Breast epithelium (tissue), 3 donors: ENCODE data around the gene FBXO24.

Experiments
- POLR2A ChIP-seq: fragments of 450-650 bp; IDR thresholded peaks from one replicate; pipeline ENCODE4 v1.6.1; 2016; ENCODE audit warnings: antibody characterized with exemption, mild to moderate bottlenecking, moderate library complexity
- POLR2AphosphoS5 ChIP-seq, 3 donors: sonication (generic); formaldehyde crosslinking; IDR thresholded peaks; one replicate each; pipeline ENCODE4 v1.6.1; 2017; ENCODE audit warnings: antibody characterized with exemption in 3 of 3
- TF ChIP-seq, protein P1 (sequence below), 3 donors: fragments of 450-650 bp; IDR thresholded peaks; one replicate each; pipeline ENCODE4 v1.5.1; 2016 to 2017; ENCODE audit warnings: antibody characterized with exemption in 3 of 3, mild to moderate bottlenecking in 3 of 3, moderate library complexity in 3 of 3

DNA sequence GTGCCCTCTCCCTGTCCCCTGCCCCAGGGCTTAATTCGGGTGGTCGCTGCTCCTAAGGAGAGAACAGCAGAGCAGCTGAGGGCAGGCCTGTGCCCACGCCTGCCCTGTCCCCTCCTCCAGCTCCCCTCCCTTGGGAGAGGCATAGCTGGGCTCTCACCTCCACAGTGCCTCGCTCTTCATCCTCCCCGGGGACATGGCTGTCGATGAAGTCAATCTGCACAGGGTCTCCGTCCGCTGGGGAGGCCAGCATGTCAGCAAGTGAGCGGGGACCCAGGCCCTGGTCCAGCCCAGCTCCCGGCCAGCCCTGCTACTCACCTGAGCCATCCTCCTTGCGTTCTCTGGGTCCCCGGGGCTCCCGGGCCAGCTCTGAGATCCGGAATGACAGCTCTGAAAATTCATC, 8.6 kb upstream of the FBXO24 start:
- TF ChIP-seq POLR2AphosphoS5 (IDR thresholded peaks at IDR 0.05) = no peak
- TF ChIP-seq, protein P1, sequence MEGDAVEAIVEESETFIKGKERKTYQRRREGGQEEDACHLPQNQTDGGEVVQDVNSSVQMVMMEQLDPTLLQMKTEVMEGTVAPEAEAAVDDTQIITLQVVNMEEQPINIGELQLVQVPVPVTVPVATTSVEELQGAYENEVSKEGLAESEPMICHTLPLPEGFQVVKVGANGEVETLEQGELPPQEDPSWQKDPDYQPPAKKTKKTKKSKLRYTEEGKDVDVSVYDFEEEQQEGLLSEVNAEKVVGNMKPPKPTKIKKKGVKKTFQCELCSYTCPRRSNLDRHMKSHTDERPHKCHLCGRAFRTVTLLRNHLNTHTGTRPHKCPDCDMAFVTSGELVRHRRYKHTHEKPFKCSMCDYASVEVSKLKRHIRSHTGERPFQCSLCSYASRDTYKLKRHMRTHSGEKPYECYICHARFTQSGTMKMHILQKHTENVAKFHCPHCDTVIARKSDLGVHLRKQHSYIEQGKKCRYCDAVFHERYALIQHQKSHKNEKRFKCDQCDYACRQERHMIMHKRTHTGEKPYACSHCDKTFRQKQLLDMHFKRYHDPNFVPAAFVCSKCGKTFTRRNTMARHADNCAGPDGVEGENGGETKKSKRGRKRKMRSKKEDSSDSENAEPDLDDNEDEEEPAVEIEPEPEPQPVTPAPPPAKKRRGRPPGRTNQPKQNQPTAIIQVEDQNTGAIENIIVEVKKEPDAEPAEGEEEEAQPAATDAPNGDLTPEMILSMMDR (IDR thresholded peaks at IDR 0.05) = no peak
- TF ChIP-seq POLR2A = no peak
